Measurements from ENCODE around the gene ATAD2B. TPM values are rescaled to one million over a fixed set of nuclear protein-coding genes. Genes with fewer than 3 reads are reported as not detected.

ATAD2B gene
- total RNA-seq, 1 donor from 2014 or later = 24.3 TPM

Other genes with a start within 250 kb of the ATAD2B start
- 11.5 and 13.1 TPM in 2 replicates for gene UBXN2A, start 13.3 kb upstream of the ATAD2B start, total RNA-seq
- 0.14 TPM in 1 of 2 replicates, not detected in the other for gene MFSD2B, start 83.0 kb upstream of the ATAD2B start, total RNA-seq
- gene WDCP, start 120.3 kb upstream of the ATAD2B start, total RNA-seq = 22.9 and 25.0 TPM in 2 replicates
- 0.43 and 0.51 TPM in 2 replicates for gene FKBP1B, start 122.6 kb upstream of the ATAD2B start, total RNA-seq
- 143 and 154 TPM in 2 replicates for gene SF3B6, start 149.2 kb upstream of the ATAD2B start, total RNA-seq
- 1.2 and 2.0 TPM in 2 replicates for gene TP53I3, start 157.7 kb upstream of the ATAD2B start, total RNA-seq
- 0.47 TPM in 1 of 2 replicates, not detected in the other for gene PFN4, start 196.2 kb upstream of the ATAD2B start, total RNA-seq
- 3.2 and 4.7 TPM in 2 replicates for gene FAM228B, start 196.3 kb upstream of the ATAD2B start, total RNA-seq
- gene FAM228A, start 247.9 kb upstream of the ATAD2B start, total RNA-seq = not detected in 2 replicates